GM21529 (cell line): Measurements from ENCODE around the gene ADAMTS4.
A peak's percentile ranks its signal among the peaks of the same experiment; 100 is the strongest.
"Not testable (repeated sequence)": the region's sequence is repeated elsewhere in the genome, so short reads cannot be mapped to it uniquely, and the experiment has no call there.

Experiments used
- ATAC-seq: cut with Tn5 transposase; IDR thresholded peaks from one replicate; pipeline ENCODE4 v1.9.1; 2021; ENCODE audit not compliant: unreplicated experiment

ADAMTS4 gene, protein sequence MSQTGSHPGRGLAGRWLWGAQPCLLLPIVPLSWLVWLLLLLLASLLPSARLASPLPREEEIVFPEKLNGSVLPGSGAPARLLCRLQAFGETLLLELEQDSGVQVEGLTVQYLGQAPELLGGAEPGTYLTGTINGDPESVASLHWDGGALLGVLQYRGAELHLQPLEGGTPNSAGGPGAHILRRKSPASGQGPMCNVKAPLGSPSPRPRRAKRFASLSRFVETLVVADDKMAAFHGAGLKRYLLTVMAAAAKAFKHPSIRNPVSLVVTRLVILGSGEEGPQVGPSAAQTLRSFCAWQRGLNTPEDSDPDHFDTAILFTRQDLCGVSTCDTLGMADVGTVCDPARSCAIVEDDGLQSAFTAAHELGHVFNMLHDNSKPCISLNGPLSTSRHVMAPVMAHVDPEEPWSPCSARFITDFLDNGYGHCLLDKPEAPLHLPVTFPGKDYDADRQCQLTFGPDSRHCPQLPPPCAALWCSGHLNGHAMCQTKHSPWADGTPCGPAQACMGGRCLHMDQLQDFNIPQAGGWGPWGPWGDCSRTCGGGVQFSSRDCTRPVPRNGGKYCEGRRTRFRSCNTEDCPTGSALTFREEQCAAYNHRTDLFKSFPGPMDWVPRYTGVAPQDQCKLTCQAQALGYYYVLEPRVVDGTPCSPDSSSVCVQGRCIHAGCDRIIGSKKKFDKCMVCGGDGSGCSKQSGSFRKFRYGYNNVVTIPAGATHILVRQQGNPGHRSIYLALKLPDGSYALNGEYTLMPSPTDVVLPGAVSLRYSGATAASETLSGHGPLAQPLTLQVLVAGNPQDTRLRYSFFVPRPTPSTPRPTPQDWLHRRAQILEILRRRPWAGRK

GRCh38 chr1:161198897-161199431 is at the start of gene ADAMTS4:
TSS of gene ADAMTS4 (minus strand) at chr1:161199054. CDS start at chr1:161198627, 427 bp downstream.
- ATAC-seq = no peak

- no peak for ATAC-seq
Observed at GRCh38 chr1:161244888-161245287, 46.0 kb upstream of the ADAMTS4 start.

DNA sequence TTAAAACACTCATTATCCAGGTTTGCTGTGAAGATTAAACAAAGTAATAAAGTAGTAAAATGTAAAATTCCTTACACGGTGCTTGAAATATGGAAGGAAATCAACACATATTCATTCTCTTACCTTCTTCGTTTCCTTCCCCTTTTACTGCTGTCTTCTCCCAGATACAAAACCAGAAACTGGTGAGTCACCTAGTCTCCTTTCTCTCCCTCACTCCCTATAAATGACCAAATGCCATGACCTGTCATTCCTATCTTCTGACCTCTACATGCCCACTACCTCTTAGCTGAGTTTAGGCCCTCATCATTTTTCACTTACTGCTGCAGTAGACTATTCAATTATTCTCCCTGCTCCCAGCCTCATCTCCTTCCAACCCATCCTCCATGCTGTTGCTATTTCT is 43.5 kb upstream of the ADAMTS4 start:
- no peak for ATAC-seq

GRCh38 chr1:161241682-161242081 is 42.8 kb upstream of the ADAMTS4 start:
- ATAC-seq = no peak

DNA sequence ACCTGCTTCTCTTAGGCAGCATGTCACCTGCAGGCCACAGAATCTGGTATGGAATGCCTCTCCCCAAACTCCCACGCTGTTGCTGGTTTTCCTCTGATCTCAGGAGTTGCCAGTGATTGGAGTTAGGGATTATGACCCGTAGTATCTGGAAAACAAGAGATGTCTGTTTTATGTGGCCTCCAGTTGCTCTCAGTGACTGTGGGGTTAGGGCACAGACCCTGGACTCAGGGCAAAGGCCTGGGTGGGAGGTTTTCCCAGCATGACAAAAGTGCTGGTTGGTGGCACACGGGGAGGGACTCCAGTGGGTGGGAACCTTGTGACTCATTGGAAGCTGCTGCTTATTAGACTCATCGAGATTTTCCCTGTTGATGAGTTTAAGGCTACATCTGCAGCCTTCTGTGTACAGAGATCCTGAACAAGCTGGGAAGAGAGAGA is 39.2 kb upstream of the ADAMTS4 start, which contains the start of gene NR1I3:
Gene NR1I3, minus strand, starts transcription at position 165 of the 435 bp plus-strand sequence. CDS start 1,638 bp downstream, outside the sequence.
- no peak for ATAC-seq

GRCh38 chr1:161235957-161236775 is 37.3 kb upstream of the ADAMTS4 start:
- ATAC-seq = no peak

DNA sequence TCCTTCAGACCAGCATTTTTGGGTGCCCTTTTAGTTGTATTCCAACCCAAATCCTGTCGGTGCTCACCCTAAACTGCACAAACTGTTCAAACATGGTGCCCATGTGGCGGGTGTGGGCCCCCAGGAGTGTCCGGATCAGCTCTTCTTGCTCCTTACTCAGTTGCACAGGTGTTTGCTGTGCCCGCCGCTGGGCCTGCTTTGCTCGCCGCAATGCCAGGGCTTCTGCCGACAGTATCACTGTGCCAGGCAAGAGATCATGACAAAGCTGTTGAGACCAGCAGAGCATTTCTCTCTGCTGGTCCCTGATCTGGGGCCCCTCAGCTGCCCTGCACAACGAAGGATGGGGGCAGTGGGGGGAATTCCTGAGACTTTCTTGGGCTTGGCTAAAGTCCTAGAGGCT is 34.2 kb upstream of the ADAMTS4 start:
- ATAC-seq = no peak

DNA sequence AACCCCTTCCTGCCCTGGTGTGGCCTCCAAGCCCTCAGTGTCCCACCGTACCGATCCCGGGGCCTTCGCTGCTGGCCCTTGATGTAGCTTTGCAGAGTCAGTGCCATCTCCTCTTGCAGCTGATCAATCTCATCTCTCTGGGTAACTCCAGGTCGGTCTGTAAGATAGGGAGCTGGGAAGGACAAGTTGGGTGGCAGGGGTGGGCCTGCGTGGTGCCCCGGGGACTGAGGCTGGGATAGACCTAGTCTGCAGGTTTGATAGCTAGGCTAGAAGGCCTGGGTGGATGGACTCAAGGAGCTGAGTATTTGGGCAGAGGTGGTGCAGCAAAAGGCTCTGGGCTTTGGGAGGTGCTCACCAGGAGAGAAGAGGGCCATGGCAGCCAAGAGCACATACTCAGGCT is 31.9 kb upstream of the ADAMTS4 start:
- no peak for ATAC-seq

DNA sequence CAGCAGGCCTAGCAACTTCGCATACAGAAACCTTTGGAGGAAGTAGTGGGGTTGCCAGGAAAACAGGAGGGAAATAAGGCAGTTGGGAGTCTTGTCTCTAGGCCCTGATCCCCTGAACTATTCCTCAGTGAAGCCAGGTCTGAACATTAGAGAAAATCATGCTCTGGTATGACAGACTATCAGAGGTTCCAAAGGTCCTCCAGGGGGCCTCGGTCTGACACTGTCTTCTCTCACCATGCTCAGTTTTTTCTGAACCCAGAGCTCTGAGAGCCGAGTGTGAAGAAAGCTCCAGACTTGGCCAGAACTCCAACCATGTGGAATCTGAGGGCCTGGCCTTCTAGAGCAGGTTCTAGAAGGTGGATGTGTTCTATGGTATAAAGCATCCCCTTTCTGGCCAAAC is 31.0 kb upstream of the ADAMTS4 start:
- no peak for ATAC-seq

DNA sequence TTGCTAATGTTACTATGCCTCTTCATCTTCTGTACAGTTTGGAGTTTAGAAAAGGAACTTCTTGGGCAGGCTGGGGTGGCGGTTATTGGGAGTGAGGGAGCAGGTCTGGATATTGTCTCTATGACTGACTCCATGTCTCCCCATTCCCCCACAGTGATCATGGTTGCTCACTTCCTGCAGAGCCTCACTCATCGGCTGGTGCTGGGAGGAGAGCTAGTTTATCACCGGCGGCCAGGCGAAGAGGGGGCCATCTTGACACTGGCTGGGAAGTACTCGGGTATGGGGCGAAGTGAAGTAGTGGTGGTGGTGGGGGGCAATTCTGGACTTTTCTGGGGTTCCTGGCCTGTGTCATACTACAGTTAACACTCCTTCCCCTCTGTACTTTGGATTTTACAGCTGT is 29.2 kb upstream of the ADAMTS4 start:
- ATAC-seq = no peak

GRCh38 chr1:161227196-161227871 is 28.5 kb upstream of the ADAMTS4 start:
- ATAC-seq = peak; percentile 40

DNA sequence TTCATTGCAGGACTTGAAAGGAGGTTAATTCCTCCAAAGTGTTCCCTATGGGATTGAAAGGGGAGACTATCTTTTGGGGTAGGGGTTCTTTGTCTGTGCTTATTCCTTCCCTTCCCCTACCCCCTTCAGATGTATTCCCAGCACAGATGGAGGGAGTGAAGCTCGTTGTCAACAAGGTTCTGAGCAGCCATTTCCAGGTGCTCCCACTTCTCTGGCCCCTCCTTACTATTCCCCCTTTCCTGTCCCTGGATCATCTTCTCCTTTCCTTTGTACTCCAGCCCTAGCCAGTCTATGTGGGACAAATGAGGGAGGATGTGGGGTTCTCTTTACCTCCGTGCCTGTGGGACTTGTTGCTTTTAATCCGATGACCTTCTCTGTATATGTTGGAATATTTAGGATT is 27.9 kb upstream of the ADAMTS4 start:
- no peak for ATAC-seq

DNA sequence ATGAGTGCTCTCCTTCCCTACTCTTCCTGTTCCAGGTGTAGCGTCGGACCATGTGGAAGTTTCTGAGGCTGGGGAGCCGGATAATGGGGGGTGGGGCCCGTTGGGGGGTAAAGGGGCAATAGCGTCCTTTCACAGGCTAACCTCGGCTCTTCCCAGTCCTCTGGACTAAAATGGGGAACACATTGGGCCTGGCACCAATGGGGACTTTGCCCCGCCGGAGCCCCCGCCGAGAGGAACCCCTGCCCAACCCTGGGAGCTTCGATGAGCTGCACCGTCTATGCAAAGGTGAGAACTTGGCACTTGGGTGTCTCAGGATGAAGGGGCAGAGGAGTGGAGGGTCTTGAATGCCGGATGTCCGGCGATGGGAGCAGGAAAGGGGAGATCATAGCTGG is 27.5 kb upstream of the ADAMTS4 start:
- no peak for ATAC-seq

- peak; percentile 94 for ATAC-seq
Observed at GRCh38 chr1:161225534-161226319, 26.9 kb upstream of the ADAMTS4 start, which contains the start of gene TOMM40L. TSS of gene TOMM40L (plus strand) at chr1:161226060. CDS start at chr1:161226490, 430 bp downstream.

DNA sequence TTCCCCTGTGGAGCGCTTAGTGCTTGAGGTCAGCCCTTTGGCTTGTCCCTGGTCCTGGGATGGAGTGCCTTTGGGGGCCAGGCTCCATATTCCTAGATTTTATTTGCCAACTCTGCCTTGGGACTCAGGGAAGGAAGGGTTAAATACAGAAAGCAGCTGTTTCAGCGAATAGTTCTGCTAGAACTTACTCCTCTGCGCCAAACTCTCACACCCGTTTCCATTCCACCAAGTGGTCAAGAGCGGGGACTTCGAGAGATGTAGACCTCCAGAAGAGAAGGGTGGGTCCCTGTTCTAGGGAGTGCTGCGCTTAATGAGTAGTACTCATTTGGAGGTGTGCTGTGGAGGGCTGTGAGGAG is 26.3 kb upstream of the ADAMTS4 start:
- no peak for ATAC-seq

DNA sequence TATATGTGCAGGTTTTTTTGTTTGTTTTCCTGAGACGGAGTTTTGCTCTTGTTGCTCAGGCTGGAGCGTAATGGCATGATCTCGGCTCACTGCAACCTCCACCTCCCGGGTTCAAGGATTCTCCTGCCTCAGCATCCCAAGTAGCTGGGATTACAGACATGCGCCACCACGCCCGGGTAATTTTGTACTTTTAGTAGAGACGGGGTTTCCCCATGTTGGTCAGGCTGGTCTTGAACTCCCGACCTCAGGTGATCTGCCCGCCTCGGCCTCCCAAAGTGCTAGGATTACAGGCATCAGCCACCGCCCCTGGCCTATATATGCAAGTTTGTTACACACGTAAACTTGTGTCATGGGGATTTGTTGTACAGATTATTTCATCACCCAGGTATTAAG is 25.8 kb upstream of the ADAMTS4 start:
- ATAC-seq = not testable (repeated sequence)

GRCh38 chr1:161223805-161224694 is 25.2 kb upstream of the ADAMTS4 start:
- no peak for ATAC-seq
